Ascending aorta (tissue), 2 donors: ENCODE measurements around the gene CLIP4. TPM values are rescaled to one million over a fixed set of nuclear protein-coding genes. Genes with fewer than 3 reads are reported as not detected.
"Not testable (repeated sequence)": the region's sequence is repeated elsewhere in the genome, so short reads cannot be mapped to it uniquely, and the experiment has no call there.

Experiments used
- DNase-seq, 2 donors: peaks; one replicate each; pipeline ENCODE4 v3.0.0-alpha.2; 2019; ENCODE audit warnings: low spot score in 2 of 2
- H3K27ac ChIP-seq, 2 donors: fragments of 200-600 bp; sonication (generic); one replicate each; pipeline ENCODE4 v1.5.1; 2016 to 2017; ENCODE audit warnings: mild to moderate bottlenecking in 1 of 2
- H3K27me3 ChIP-seq: fragments of 200-600 bp; sonication (generic); one replicate; pipeline ENCODE4 v1.5.1; 2017
- H3K36me3 ChIP-seq, 2 donors: fragments of 200-600 bp; sonication (generic); one replicate each; pipeline ENCODE4 v1.5.1; 2016
- H3K4me1 ChIP-seq, 2 donors: fragments of 200-600 bp; sonication (generic); one replicate each; pipeline ENCODE4 v1.5.1; 2016 to 2017; ENCODE audit warnings: mild to moderate bottlenecking in 1 of 2
- H3K4me3 ChIP-seq, 2 donors: fragments of 200-600 bp; sonication (generic); one replicate each; pipeline ENCODE4 v1.5.1; 2016 to 2017; ENCODE audit warnings: mild to moderate bottlenecking in 1 of 2
- H3K9me3 ChIP-seq, 2 donors: fragments of 200-600 bp; sonication (generic); one replicate each; pipeline ENCODE4 v1.5.1; 2016
- intact Hi-C: fragments of 100-400 bp; cut with DNase I; formaldehyde crosslinking; loops from one replicate; pipeline ENCODE4 v1.15.1; 2023
- total RNA-seq: library from RNA; depleted of rRNA; stranded (reverse); fragments of >200 nt; gene quantifications from one replicate; pipeline ENCODE4 v1.1.0, GENCODE V29; 2016
- TF ChIP-seq, protein P1 (sequence below), 3 experiments: fragments of 200-600 bp in 2 of 3; fragments of 450-650 bp in 1 of 3; sonication (generic) in 2 of 3; IDR thresholded peaks; one replicate each; pipeline ENCODE4 v1.5.1; 2016 to 2019; ENCODE audit warnings: antibody characterized with exemption in 3 of 3, mild to moderate bottlenecking in 1 of 3, moderate library complexity in 1 of 3

CLIP4 gene
- total RNA-seq, 1 donor from 2014 or later = 9.5 TPM

- intact Hi-C loops = no loop called here
- no peaks in the 10 kb centered on the region for H3K9me3 ChIP-seq
- no peak for DNase-seq
- no peaks in the 10 kb centered on the region for H3K36me3 ChIP-seq
- TF ChIP-seq, protein P1, sequence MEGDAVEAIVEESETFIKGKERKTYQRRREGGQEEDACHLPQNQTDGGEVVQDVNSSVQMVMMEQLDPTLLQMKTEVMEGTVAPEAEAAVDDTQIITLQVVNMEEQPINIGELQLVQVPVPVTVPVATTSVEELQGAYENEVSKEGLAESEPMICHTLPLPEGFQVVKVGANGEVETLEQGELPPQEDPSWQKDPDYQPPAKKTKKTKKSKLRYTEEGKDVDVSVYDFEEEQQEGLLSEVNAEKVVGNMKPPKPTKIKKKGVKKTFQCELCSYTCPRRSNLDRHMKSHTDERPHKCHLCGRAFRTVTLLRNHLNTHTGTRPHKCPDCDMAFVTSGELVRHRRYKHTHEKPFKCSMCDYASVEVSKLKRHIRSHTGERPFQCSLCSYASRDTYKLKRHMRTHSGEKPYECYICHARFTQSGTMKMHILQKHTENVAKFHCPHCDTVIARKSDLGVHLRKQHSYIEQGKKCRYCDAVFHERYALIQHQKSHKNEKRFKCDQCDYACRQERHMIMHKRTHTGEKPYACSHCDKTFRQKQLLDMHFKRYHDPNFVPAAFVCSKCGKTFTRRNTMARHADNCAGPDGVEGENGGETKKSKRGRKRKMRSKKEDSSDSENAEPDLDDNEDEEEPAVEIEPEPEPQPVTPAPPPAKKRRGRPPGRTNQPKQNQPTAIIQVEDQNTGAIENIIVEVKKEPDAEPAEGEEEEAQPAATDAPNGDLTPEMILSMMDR (IDR thresholded peaks at IDR 0.05) = no peak
- H3K4me3 ChIP-seq = no peak overlapping the region
- H3K4me1 ChIP-seq = no peaks in the 10 kb centered on the region
- H3K27ac ChIP-seq = no peak overlapping the region
- H3K27me3 ChIP-seq = no peaks in the 10 kb centered on the region
Measured at GRCh38 chr2:29106980-29107388, 8.2 kb upstream of the CLIP4 start.

- H3K9me3 ChIP-seq, H3K4me3 ChIP-seq, DNase-seq, intact Hi-C loops, H3K36me3 ChIP-seq, H3K4me1 ChIP-seq, H3K27me3 ChIP-seq, H3K27ac ChIP-seq: not testable (repeated sequence)
Measured at GRCh38 chr2:29107547-29107946, 7.7 kb upstream of the CLIP4 start.

GRCh38 chr2:29108225-29108624, 7.0 kb upstream of the CLIP4 start:
- no peaks in the 10 kb centered on the region for H3K9me3 ChIP-seq
- H3K27me3 ChIP-seq = no peaks in the 10 kb centered on the region
- intact Hi-C loops = no loop called here
- no peaks in the 10 kb centered on the region for H3K36me3 ChIP-seq
- no peaks in the 10 kb centered on the region for H3K4me1 ChIP-seq
- H3K27ac ChIP-seq = no peak overlapping the region
- no peak overlapping the region for H3K4me3 ChIP-seq
- TF ChIP-seq, protein P1 (IDR thresholded peaks at IDR 0.05) = no peak
- DNase-seq = no peak

DNA sequence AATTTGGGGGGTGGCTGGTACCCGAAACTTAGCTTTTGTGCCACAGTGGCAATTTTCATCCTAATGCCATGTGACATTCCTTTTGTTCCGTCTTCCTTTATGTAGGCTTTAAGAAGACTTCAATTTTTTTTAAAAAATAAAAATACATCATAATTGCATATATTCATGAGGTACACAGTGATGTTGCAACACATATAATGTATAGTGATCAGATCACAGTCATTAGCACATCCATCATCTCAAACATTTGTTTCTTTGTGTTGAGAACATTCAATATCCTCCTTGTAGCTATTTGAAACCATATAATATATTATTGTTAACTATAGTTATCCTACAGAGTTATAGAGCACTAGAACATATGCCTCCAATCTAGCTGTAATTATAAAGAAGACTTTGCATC, 6.0 kb upstream of the CLIP4 start:
- Histone ChIP-seq H3K27ac (no peak overlapping the region), H3K9me3 (no peaks in the 10 kb centered on the region), H3K27me3 (no peaks in the 10 kb centered on the region), H3K4me1 (no peaks in the 10 kb centered on the region), H3K36me3 (no peaks in the 10 kb centered on the region), H3K4me3 (no peak overlapping the region)
- TF ChIP-seq, protein P1 (IDR thresholded peaks at IDR 0.05) = no peak
- intact Hi-C loops = no loop called here
- DNase-seq = no peak

DNA sequence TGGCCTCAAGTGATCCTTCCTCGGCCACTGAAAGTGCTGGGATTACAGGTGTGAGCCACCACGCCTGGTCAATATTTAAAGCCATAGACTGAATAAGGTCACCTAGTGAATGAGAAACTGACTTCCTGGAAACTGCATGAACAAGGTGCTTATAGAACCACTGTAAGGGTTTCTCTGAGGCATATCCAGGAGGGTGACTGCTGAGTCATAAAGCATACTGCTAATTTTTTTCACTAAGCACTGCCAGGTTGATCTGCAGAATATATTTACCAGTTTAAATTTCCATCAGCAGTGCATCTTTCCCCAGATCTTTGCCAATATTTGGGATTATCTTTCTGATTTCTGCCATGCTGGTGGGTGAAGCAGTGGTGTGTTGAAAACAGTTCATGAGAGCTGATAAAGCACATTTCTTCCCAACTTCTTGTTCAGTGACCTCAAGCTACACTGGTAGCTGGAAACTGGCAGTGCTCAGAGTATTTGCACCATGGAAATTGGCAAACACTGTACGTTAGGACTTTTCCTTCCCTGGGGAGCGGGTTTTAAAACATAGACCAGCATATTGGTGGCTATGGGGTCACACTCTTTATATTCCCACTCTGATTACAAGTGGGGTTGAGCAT, 4.2 kb upstream of the CLIP4 start:
- Histone ChIP-seq H3K36me3 (no peaks in the 10 kb centered on the region), H3K9me3 (no peaks in the 10 kb centered on the region), H3K27me3 (no peaks in the 10 kb centered on the region), H3K27ac (no peak overlapping the region), H3K4me1 (peaks cover 0 to 2% of the 10 kb centered on the region in 2 donors), H3K4me3 (no peak overlapping the region)
- DNase-seq = no peak
- intact Hi-C loops = loop anchor here (10.0 kb wide), 1 partner anchor 1034 kb away; the partner anchor contains the start of gene YPEL5
- TF ChIP-seq, protein P1 (IDR thresholded peaks at IDR 0.05) = no peak

DNA sequence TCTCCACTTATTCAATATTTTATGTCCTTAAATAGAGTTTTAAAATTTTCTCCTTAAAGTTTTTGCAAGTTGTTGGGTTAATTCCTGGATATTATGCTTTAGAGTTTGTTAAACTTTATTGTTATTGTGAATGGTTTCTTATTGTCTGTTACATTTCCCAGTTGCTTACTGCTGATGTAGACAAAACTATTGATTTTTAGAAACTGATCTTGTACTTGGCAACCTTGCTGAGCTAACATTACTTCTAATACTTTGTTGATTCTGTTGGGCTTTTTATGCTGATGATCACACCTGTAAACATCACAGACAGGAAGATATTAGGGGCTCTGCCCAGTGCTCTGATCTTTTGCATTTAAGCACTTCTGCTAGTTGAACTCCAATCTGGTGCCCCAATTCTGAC, 2.8 kb upstream of the CLIP4 start:
- Histone ChIP-seq H3K36me3 (no peaks in the 10 kb centered on the region), H3K9me3 (no peaks in the 10 kb centered on the region), H3K4me3 (no peak overlapping the region), H3K27me3 (no peaks in the 10 kb centered on the region), H3K4me1 (peaks cover 0 to 8% of the 10 kb centered on the region in 2 donors), H3K27ac (no peak overlapping the region)
- intact Hi-C loops = loop anchor here (10.0 kb wide), 1 partner anchor 1032 kb away; the partner anchor contains the start of gene YPEL5
- TF ChIP-seq, protein P1 (IDR thresholded peaks at IDR 0.05) = no peak
- no peak for DNase-seq
